K562 (cell line): ENCODE measurements around the gene TBXAS1. TPM values are rescaled to one million over a fixed set of nuclear protein-coding genes. Genes with fewer than 3 reads are reported as not detected.

Experiments
- ARID4B ChIP-seq: sonication (generic); formaldehyde crosslinking; IDR thresholded peaks from 2 replicates; pipeline ENCODE4 v1.8.0; 2022; ENCODE audit warnings: mild to moderate bottlenecking, missing genetic modification reagents
- CREM ChIP-seq: IDR thresholded peaks from 2 replicates; pipeline ENCODE4 v1.6.1; 2014; ENCODE audit warnings: antibody characterized with exemption, low read depth
- HES1 ChIP-seq: fragments of 450-650 bp; IDR thresholded peaks from 2 replicates; pipeline ENCODE4 v1.6.1; 2016; ENCODE audit warnings: low read depth, mild to moderate bottlenecking, moderate library complexity
- LEF1 ChIP-seq: fragments of 450-650 bp; IDR thresholded peaks from 2 replicates; pipeline ENCODE4 v1.6.1; 2016; ENCODE audit warnings: mild to moderate bottlenecking
- MYC ChIP-seq, 2 experiments: fragments of 250-450 bp in 1 of 2; sonication (Bioruptor Pico) in 1 of 2; IDR thresholded peaks; 2 replicates each; pipeline versions ENCODE4 v1.5.1 to v1.6.1; 2012 to 2021; ENCODE audit warnings: low read depth in 2 of 2, borderline replicate concordance in 1 of 2, improper control_type of control experiment in 1 of 2, low read length in 1 of 2, mild to moderate bottlenecking in 1 of 2, moderate library complexity in 1 of 2
- NR3C1 ChIP-seq: sonication (generic); formaldehyde crosslinking; IDR thresholded peaks from 2 replicates; pipeline ENCODE4 v1.8.1; 2022; ENCODE audit warnings: missing genetic modification reagents
- PCBP1 ChIP-seq: fragments of 200-400 bp; formaldehyde crosslinking; IDR thresholded peaks from 2 replicates; pipeline ENCODE4 v1.6.1; 2018; ENCODE audit warnings: mild to moderate bottlenecking, low read depth, low read length; ENCODE audit not compliant: poor library complexity, severe bottlenecking
- POLR2AphosphoS5 ChIP-seq: IDR thresholded peaks from 2 replicates; pipeline ENCODE4 v1.6.1; 2011; ENCODE audit warnings: mild to moderate bottlenecking, low read depth, low read length, moderate library complexity; ENCODE audit not compliant: control insufficient read depth, insufficient read depth
- ZBTB49 ChIP-seq: sonication (generic); formaldehyde crosslinking; IDR thresholded peaks from 2 replicates; pipeline ENCODE4 v1.8.0; 2022; ENCODE audit warnings: missing genetic modification reagents, mild to moderate bottlenecking, borderline replicate concordance
- ZNF707 ChIP-seq: fragments of 250-450 bp; sonication (Bioruptor Pico); conservative IDR thresholded peaks from 2 replicates; pipeline ENCODE4 v1.8.0; 2022; ENCODE audit warnings: inconsistent platforms, mild to moderate bottlenecking, moderate library complexity
- polyA plus RNA-seq, 8 experiments: library from polyadenylated mRNA; depleted of rRNA in 4 of 8; stranded (reverse) in 5 of 8; unstranded in 3 of 8; fragments of >200 nt; fragmentation: Nextera tagmentation in 2 of 8; fragmentation: Illumina TruSeq in 1 of 8; extraction: Ambion mirVana in 2 of 8; extraction: Trizol in 1 of 8; gene quantifications; 2 replicates each; pipeline versions ENCODE4 v1.2.1 to v1.2.3, GENCODE V29; 2011 to 2014; ENCODE audit warnings: inconsistent platforms in 1 of 8, missing spikeins in 1 of 8
- total RNA-seq, 7 experiments: library from RNA; depleted of rRNA in 6 of 7; stranded (reverse); fragments of >200 nt in 6 of 7; fragmentation: Illumina TruSeq in 2 of 7; extraction: Trizol in 2 of 7; gene quantifications; 2 replicates each; pipeline versions ENCODE4 v1.2.1 to v1.2.3, GENCODE V29; 2011 to 2021; ENCODE audit warnings: low replicate concordance in 1 of 7
- TF ChIP-seq, protein P1 (sequence below): fragments of 250-450 bp; sonication (Bioruptor Pico); IDR thresholded peaks from 2 replicates; pipeline ENCODE4 v1.8.0; 2022; ENCODE audit warnings: moderate library complexity, mild to moderate bottlenecking, inconsistent platforms
- TF ChIP-seq, protein P2 (sequence below): sonication (generic); formaldehyde crosslinking; IDR thresholded peaks from 2 replicates; pipeline ENCODE4 v1.8.0; 2022; ENCODE audit warnings: mild to moderate bottlenecking, missing genetic modification reagents, borderline replicate concordance
- TF ChIP-seq, protein P3 (sequence below): fragments of 250-450 bp; sonication (Bioruptor Pico); IDR thresholded peaks from 2 replicates; pipeline ENCODE4 v1.6.1; 2021; ENCODE audit warnings: mild to moderate bottlenecking
- TF ChIP-seq, protein P4 (sequence below): sonication (generic); formaldehyde crosslinking; IDR thresholded peaks from 2 replicates; pipeline ENCODE4 v1.9.0; 2022; ENCODE audit warnings: mild to moderate bottlenecking, missing genetic modification reagents

Gene TBXAS1
- total and polyA plus RNA-seq, 9 of the 15 experiments (the other 6 are each of a cell fraction or from before 2014, with no cell fraction given): 1.1 to 8.3 (median 1.9) TPM

GRCh38 chr7:139797607-139798006, 31.5 kb upstream of the TBXAS1 start (continued):
- TF ChIP-seq LEF1: no peak
- TF ChIP-seq, protein P1, sequence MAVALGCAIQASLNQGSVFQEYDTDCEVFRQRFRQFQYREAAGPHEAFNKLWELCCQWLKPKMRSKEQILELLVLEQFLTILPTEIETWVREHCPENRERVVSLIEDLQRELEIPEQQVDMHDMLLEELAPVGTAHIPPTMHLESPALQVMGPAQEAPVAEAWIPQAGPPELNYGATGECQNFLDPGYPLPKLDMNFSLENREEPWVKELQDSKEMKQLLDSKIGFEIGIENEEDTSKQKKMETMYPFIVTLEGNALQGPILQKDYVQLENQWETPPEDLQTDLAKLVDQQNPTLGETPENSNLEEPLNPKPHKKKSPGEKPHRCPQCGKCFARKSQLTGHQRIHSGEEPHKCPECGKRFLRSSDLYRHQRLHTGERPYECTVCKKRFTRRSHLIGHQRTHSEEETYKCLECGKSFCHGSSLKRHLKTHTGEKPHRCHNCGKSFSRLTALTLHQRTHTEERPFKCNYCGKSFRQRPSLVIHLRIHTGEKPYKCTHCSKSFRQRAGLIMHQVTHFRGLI (CRISPR knock-in tag): no peak
- TF ChIP-seq ZNF707 (CRISPR knock-in tag): no peak
- TF ChIP-seq MYC (IDR thresholded peaks at IDR 0.05; ENCODE audit: low read depth, low read length): no peak
- no peak for TF ChIP-seq MYC (CRISPR knock-in tag; IDR thresholded peaks at IDR 0.05; ENCODE audit: borderline replicate concordance, low read depth)
- no peak for TF ChIP-seq POLR2AphosphoS5
- TF ChIP-seq PCBP1: no peak
- TF ChIP-seq ZBTB49 (CRISPR knock-in tag): no peak
- TF ChIP-seq, protein P2, sequence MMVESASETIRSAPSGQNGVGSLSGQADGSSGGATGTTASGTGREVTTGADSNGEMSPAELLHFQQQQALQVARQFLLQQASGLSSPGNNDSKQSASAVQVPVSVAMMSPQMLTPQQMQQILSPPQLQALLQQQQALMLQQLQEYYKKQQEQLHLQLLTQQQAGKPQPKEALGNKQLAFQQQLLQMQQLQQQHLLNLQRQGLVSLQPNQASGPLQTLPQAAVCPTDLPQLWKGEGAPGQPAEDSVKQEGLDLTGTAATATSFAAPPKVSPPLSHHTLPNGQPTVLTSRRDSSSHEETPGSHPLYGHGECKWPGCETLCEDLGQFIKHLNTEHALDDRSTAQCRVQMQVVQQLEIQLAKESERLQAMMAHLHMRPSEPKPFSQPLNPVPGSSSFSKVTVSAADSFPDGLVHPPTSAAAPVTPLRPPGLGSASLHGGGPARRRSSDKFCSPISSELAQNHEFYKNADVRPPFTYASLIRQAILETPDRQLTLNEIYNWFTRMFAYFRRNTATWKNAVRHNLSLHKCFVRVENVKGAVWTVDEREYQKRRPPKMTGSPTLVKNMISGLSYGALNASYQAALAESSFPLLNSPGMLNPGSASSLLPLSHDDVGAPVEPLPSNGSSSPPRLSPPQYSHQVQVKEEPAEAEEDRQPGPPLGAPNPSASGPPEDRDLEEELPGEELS (CRISPR knock-in tag): no peak
- TF ChIP-seq NR3C1: no peak
- TF ChIP-seq, protein P3, sequence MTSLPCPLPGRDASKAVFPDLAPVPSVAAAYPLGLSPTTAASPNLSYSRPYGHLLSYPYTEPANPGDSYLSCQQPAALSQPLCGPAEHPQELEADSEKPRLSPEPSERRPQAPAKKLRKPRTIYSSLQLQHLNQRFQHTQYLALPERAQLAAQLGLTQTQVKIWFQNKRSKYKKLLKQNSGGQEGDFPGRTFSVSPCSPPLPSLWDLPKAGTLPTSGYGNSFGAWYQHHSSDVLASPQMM: no peak
- TF ChIP-seq HES1: no peak
- no peak for TF ChIP-seq CREM
- TF ChIP-seq, protein P4, sequence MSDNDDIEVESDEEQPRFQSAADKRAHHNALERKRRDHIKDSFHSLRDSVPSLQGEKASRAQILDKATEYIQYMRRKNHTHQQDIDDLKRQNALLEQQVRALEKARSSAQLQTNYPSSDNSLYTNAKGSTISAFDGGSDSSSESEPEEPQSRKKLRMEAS (CRISPR knock-in tag): no peak
- no peak for TF ChIP-seq ARID4B (CRISPR knock-in tag)
